Skin of body (tissue), 3 donors: ENCODE data around the gene TIMM23B. TPM values are rescaled to one million over a fixed set of nuclear protein-coding genes. Genes with fewer than 3 reads are reported as not detected.
"Not testable (repeated sequence)": the region's sequence is repeated elsewhere in the genome, so short reads cannot be mapped to it uniquely, and the experiment has no call there.

Source experiments
- DNase-seq: peaks from one replicate; lab custom pipeline; 2025; lab: John Stamatoyannopoulos, UW
- small RNA-seq: library from RNA; depleted of rRNA; stranded (forward); fragments of <200 nt; gene quantifications from one replicate; pipeline ENCODE3, GENCODE V24; 2014; ENCODE audit warnings: low replicate concordance
- total RNA-seq: library from RNA; depleted of rRNA; stranded (reverse); fragments of >200 nt; gene quantifications from one replicate; pipeline ENCODE4 v1.2.3, GENCODE V29; 2014

Gene TIMM23B
- total RNA-seq, 1 donor from 2014 or later: 19.6 TPM

DNA sequence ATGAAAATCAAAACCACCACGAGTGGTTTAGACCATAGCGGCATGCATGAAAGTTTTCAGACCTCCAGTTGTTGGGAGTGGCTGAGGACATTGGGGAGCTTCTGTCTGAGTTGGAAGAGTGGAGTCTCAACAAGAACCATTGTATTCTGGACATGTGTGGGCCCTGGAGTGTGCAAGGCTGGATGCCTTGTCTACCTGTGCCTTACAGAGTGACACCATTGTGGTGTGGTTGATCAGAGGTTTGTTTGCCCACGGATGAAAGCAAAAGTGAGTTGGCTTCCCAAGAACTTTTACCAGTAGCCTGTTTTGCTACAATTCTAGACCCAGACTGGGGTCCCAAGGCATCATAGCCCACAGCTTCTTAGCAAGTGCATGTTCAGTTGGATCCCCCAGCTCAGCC lies 35.9 kb downstream of the TIMM23B start:
- not testable (repeated sequence) for DNase-seq

DNA sequence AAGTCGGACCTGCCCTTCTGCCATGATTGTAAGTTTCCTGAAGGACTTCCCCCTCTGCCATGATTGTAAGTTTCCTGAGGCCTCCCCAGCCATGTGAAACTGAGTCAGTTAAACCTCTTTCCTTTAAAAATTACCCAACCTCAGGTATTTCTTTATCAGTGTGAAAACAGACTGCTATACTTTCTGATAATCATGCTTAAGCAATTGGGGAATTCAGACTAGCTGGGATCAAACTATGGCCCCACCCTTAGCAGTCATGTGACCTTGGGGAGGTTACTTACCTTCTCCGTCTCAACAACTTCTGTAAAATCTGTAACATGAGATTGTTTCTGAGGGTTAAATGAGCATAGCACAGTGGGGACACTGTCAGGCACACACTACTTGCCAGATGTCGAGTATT lies 45.4 kb downstream of the TIMM23B start:
- DNase-seq: not testable (repeated sequence)

DNA sequence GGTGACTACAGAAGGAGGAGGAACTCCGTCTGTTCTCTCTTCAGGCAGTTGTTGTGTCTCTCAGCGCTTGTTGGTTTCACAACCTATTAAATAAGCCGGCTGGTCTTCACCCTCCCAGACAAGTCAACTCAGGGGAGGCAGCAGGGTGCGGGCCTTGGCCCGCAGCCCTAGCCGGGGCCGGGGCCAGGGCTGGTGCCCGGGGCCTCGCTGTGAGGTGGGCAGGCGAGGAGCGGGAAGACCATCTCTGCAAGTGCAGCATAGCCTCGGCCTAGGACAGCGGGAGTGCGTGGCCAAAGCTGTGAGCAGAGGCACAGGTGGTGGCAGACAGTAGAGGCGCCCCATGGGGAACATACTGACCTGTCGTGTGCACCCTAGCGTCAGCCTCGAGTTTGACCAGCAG lies 46.5 kb downstream of the TIMM23B start, which contains the start of gene AGAP6:
TSS of gene AGAP6 (plus strand) at position 31 of the 400 bp plus-strand sequence. CDS start at position 341, 310 bp downstream.
- not testable (repeated sequence) for DNase-seq

DNA sequence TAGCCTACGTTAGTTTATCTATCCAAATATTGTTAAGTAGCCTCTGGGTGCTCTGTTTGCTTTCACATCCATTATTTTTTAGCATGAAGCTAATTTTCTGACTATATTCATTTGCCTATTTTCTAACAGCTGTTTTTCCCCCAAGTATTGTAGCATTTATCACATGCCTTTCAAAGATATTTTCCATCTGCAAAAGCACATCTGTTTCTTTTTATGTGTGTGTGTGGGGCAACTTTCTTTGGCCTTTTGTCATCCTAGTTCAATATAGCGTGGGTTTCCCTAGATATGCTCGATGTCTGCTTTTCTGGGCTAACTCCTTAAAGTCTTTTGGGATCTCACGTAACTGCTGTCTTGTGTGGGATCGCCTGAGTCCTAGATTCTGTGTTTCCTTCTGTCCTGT lies 53.5 kb downstream of the TIMM23B start:
- DNase-seq: not testable (repeated sequence)

DNA sequence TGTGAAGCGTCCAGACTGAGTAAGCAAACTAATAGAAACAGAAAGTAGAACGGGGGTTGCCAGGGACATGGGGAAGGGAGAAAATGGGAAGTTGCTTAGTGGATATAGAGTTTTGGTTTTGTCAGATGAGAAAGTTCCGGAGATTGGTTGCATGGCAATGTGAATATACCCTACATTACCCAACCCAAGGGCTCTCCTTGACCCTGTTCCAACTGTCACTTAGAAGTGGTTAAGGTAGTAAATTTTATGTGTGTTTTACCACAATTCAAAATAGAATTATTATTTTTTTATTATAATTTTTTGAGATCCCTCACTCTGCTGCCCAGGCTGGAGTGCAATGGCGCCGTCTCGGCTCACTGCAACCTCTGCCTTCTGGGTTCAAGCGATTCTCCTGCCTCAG lies 72.2 kb downstream of the TIMM23B start:
- DNase-seq: not testable (repeated sequence)

DNA sequence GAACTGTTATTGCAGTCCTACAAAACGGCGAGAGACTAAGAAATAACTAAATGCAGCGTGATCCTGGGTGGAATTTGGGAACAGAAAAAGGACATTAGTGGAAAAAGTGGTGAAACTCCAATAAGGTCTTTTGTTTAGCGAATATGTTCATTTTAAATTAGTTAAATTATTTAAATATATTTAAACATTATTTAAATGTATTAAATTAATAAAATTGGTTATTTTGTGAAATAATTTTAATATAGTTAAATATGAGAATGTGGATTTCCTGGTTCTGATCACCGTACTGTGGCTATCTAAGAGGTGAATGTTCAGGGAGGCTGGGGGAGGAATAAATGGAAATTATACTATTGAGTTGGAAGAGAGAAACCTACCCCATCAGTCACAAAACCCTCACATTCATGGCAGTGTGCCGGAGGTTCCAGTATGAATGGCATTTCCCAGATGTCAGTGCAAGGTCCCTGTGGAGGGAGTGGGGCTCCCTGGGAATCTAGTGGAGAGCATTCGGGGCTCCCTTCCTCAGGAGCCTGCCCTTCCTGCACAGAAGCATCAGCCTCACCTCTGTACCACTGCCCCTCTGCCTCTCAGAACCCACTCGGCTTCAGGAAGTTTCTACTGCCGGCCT lies 73.9 kb downstream of the TIMM23B start:
- DNase-seq: not testable (repeated sequence)

DNA sequence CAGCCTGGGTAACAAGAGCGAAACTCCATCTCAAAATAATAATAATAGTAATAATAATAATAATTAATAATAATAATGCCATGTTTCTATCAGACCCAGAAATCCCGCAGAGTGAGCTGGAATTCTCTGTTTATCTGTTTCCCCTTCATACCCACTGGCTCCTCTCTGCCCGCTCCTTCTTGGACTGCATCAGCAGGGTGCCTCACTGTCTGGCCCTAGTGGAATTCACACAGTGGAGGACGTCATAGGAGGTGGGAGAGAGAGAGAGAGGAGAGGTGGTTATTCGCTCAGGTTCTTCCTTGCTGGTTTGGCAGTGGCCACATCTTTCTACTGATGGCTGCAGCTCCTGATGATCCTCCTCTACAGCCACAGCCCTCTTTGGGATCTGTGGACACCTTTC lies 75.1 kb downstream of the TIMM23B start:
- DNase-seq: not testable (repeated sequence)

DNA sequence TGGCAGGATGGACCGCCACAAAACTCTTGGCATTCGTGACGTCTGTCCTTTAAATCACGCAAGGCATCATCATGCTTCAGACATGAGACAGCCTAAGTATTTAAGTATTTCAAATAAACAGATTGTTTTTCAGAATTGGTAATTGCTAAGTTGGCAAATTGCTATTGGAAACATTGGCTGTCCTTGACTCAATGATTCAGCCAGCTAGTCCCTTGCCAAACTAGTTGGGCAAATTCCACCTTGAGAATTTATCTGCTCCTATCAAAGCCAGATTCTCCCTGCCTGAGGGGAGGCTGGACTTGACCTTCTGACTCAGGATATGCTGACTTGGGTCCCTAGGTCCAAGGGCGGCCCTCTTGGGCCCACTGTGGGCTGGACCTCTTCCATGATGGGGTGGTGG lies 75.8 kb downstream of the TIMM23B start:
- DNase-seq: not testable (repeated sequence)

DNA sequence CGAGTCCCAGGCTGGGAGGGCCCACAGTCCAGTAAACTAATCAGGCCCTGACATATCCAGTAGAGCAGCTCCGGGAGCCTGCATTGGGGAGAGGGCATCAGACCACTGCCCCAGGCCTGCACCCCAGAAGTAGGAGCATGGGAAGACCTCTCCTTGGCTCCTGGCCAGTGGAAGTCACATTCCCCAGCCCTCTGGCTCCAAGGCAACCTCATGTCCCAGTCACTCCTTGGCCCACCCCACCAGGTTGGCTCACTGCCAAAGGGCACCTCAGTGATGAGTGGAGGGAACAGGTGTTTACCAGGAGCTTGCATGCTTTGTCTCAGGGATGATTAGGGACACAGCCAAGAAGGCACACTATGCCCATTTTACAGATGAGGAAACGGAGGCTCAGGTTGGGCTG lies 77.4 kb downstream of the TIMM23B start:
- not testable (repeated sequence) for DNase-seq

DNA sequence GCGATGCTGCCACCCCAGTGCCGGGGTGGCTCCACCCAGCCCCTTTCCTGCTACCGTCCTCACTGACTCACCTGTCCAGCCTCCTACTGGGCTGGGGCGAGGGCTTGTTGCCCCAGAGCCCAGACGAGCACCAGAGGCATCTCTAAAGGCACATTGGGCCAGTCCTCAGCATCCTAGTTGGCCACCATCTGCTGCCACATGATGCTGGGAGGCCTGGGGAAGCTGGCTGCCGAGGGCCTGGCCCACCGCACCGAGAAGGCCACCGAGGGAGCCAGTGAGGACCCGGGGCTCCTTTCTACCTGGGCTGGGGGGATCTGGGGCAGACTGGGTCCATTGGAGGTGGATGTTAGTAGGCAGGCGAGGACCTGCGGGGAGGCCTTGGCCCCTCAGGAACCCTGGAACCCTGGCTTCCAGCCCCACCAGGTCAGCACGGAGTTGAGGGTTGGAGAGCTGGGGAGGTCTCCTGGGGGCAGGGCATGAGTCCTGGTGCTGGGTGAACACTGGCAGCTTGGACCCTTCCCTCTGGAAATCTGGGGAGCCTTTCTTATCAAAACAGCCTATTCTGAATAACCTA lies 78.7 kb downstream of the TIMM23B start:
- DNase-seq: not testable (repeated sequence)

DNA sequence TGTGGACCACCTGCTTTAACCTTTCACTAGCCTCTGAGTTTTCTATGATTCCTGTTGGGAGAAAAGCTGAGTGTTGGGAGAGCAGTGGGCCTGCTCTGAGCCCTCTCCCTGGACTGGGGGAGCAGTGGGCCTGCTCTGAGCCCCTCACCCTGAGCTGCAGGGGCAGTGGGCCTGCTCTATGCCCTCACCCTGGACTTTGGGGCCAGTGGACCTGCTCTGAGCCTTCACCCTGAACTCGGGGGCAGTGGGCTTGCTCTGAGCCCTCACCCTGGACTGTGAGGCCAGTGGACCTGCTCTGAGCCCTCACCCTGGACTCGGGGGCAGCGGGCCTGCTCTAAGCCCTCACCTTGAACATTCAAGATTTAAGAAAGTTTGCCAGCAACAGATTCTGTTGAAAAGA lies 79.8 kb downstream of the TIMM23B start:
- DNase-seq: no peak

Small RNA genes within 50 kb of the gene (small RNA-seq; reads per million reads assigned to genes)
- not detected for gene RNA5SP317
- gene SNORA74C-2: not detected

Other genes with a start within 250 kb of the TIMM23B start
- gene OGDHL, start 179.7 kb upstream of the TIMM23B start, total RNA-seq: 0.89 TPM
- 35.0 TPM for gene PARG, start within 50 bp of the TIMM23B start, total RNA-seq
- 6.7 TPM for gene AGAP6, start 46.4 kb downstream of the TIMM23B start, total RNA-seq
- gene WASHC2A, start 125.9 kb downstream of the TIMM23B start, total RNA-seq: 28.2 TPM